OCI-LY1 (cell line): ENCODE measurements around the gene MYBPHL.
"Not testable (repeated sequence)": the region's sequence is repeated elsewhere in the genome, so short reads cannot be mapped to it uniquely, and the experiment has no call there.

Experiments
- H2AFZ ChIP-seq: fragments of 200-600 bp; sonication (generic), shearing (Covaris generic); 2 replicates; pipeline ENCODE4 v1.6.0; 2014; ENCODE audit warnings: antibody characterized with exemption, mild to moderate bottlenecking, low read length
- H3F3A ChIP-seq: fragments of 200-600 bp; sonication (generic), shearing (Covaris generic); 2 replicates; pipeline ENCODE4 v1.6.0; 2014; ENCODE audit warnings: mild to moderate bottlenecking, antibody characterized with exemption, low read length, moderate library complexity; ENCODE audit not compliant: insufficient read depth
- H3K27ac ChIP-seq: fragments of 200-600 bp; sonication (generic); 2 replicates; pipeline ENCODE4 v1.5.1; 2014; ENCODE audit warnings: low read length, mixed run types, mild to moderate bottlenecking, low read depth; ENCODE audit not compliant: poor library complexity, severe bottlenecking
- H3K27me3 ChIP-seq: fragments of 200-600 bp; sonication (generic); 2 replicates; pipeline ENCODE4 v1.6.0; 2014; ENCODE audit warnings: antibody characterized with exemption, mild to moderate bottlenecking, low read length, moderate library complexity; ENCODE audit not compliant: insufficient read depth
- H3K36me3 ChIP-seq: fragments of 200-600 bp; sonication (generic); 2 replicates; pipeline ENCODE4 v1.6.1; 2014; ENCODE audit warnings: mild to moderate bottlenecking, antibody characterized with exemption, low read length, moderate library complexity, mixed read lengths; ENCODE audit not compliant: insufficient read depth
- H3K4me1 ChIP-seq: fragments of 200-600 bp; sonication (generic); 2 replicates; pipeline ENCODE4 v1.5.1; 2014; ENCODE audit warnings: mild to moderate bottlenecking, low read length, moderate library complexity; ENCODE audit not compliant: insufficient read depth, severe bottlenecking
- H3K4me2 ChIP-seq: fragments of 200-600 bp; sonication (generic), shearing (Covaris generic); 2 replicates; pipeline ENCODE4 v1.6.1; 2014; ENCODE audit warnings: low read length
- H3K4me3 ChIP-seq: fragments of 200-600 bp; sonication (generic); 2 replicates; pipeline ENCODE4 v1.5.1; 2014; ENCODE audit warnings: low read length, low read depth, mild to moderate bottlenecking, mixed read lengths; ENCODE audit not compliant: poor library complexity, severe bottlenecking
- H3K79me2 ChIP-seq: fragments of 200-600 bp; shearing (Covaris generic); 2 replicates; pipeline ENCODE4 v1.6.1; 2016; ENCODE audit warnings: mixed run types, low read length, mixed read lengths; ENCODE audit not compliant: insufficient read depth
- H3K9ac ChIP-seq: fragments of 200-600 bp; sonication (generic), shearing (Covaris generic); 2 replicates; pipeline ENCODE4 v1.6.1; 2014; ENCODE audit warnings: mild to moderate bottlenecking, low read length, mixed read lengths
- H3K9me2 ChIP-seq: fragments of 200-600 bp; sonication (generic), shearing (Covaris generic); 2 replicates; pipeline ENCODE4 v1.6.1; 2014; ENCODE audit warnings: low read depth, mild to moderate bottlenecking, low read length, mixed read lengths
- H3K9me3 ChIP-seq: fragments of 200-600 bp; shearing (Covaris generic); 2 replicates; pipeline ENCODE4 v1.6.1; 2014; ENCODE audit warnings: low read length, mixed read lengths
- H4K20me1 ChIP-seq: fragments of 200-600 bp; sonication (generic), shearing (Covaris generic); 2 replicates; pipeline ENCODE4 v1.6.0; 2016; ENCODE audit warnings: mild to moderate bottlenecking, low read length; ENCODE audit not compliant: insufficient read depth
- EZH2 ChIP-seq: fragments of 200-600 bp; sonication (generic), shearing (Covaris generic); IDR thresholded peaks from 2 replicates; pipeline ENCODE4 v1.8.0; 2017; ENCODE audit warnings: borderline replicate concordance, mixed run types, mild to moderate bottlenecking, antibody characterized with exemption, low read length, moderate library complexity, mixed read lengths
- TF ChIP-seq, protein P1 (sequence below): fragments of 200-600 bp; sonication (generic), shearing (Covaris generic); IDR thresholded peaks from 2 replicates; pipeline ENCODE4 v1.5.1; 2017; ENCODE audit warnings: mild to moderate bottlenecking, antibody characterized with exemption, low read length, moderate library complexity, mixed read lengths

MYBPHL gene

DNA sequence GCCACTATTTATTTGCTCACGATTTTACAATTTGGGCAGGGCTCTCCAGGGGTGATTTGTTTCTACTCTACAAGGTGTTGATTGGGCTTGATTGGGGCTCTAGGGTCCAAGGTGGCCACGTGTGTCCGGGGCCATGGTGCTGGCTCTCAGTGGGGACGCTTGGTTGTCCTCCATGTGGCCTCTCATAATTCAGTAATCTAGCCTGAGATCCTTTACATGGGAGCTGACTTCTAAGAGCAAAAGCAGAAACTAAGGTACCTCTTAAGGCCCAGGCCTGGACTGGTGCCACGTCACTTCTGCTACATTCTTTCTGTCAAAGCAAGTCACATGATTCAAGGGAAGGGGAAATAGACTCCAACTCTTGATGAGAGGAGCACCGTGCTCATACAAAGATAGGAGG lies 15.8 kb downstream of the MYBPHL start:
- Histone ChIP-seq H3K4me1 (no peaks in the 10 kb centered on the region), H3K79me2 (no peaks in the 10 kb centered on the region), H3K4me2 (no peak overlapping the region), H3K9me3 (no peaks in the 10 kb centered on the region), H3K27ac (no peak overlapping the region), H3K9me2 (no peaks in the 10 kb centered on the region), H3K4me3 (no peak overlapping the region), H3F3A (no peaks in the 10 kb centered on the region), H4K20me1 (no peaks in the 10 kb centered on the region), H3K36me3 (no peaks in the 10 kb centered on the region), H3K9ac (no peak overlapping the region), H3K27me3 (no peaks in the 10 kb centered on the region), H2AFZ (no peak overlapping the region)
- TF ChIP-seq, protein P1, sequence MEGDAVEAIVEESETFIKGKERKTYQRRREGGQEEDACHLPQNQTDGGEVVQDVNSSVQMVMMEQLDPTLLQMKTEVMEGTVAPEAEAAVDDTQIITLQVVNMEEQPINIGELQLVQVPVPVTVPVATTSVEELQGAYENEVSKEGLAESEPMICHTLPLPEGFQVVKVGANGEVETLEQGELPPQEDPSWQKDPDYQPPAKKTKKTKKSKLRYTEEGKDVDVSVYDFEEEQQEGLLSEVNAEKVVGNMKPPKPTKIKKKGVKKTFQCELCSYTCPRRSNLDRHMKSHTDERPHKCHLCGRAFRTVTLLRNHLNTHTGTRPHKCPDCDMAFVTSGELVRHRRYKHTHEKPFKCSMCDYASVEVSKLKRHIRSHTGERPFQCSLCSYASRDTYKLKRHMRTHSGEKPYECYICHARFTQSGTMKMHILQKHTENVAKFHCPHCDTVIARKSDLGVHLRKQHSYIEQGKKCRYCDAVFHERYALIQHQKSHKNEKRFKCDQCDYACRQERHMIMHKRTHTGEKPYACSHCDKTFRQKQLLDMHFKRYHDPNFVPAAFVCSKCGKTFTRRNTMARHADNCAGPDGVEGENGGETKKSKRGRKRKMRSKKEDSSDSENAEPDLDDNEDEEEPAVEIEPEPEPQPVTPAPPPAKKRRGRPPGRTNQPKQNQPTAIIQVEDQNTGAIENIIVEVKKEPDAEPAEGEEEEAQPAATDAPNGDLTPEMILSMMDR = no peak
- no peak for TF ChIP-seq EZH2

DNA sequence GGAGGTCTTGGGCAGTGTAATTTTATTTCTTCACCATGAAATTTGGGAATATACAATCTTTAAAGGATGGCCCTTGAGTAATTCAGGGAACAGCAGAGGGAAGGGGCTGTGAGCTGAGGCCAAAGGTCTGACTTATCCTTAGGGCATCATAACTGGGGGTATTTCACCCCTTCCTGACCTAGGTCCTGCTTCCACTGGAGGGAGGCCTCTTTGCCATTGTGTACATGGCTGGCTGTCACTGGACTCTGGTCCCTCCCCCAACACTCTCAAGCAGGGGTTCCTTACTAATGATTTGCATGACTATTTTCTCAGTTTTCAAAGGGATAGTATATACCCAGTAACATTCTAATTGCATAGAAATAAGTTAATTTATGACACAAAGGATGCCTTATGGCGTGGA lies 16.7 kb downstream of the MYBPHL start:
- Histone ChIP-seq H3K9me3 (no peaks in the 10 kb centered on the region), H2AFZ (no peak overlapping the region), H3K79me2 (no peaks in the 10 kb centered on the region), H3K4me1 (no peaks in the 10 kb centered on the region), H3K4me3 (no peak overlapping the region), H3K9me2 (no peaks in the 10 kb centered on the region), H3K27me3 (no peaks in the 10 kb centered on the region), H3K36me3 (no peaks in the 10 kb centered on the region), H4K20me1 (no peaks in the 10 kb centered on the region), H3K9ac (no peak overlapping the region), H3F3A (no peaks in the 10 kb centered on the region), H3K27ac (no peak overlapping the region), H3K4me2 (no peak overlapping the region)
- no peak for TF ChIP-seq EZH2
- TF ChIP-seq, protein P1 = no peak

DNA sequence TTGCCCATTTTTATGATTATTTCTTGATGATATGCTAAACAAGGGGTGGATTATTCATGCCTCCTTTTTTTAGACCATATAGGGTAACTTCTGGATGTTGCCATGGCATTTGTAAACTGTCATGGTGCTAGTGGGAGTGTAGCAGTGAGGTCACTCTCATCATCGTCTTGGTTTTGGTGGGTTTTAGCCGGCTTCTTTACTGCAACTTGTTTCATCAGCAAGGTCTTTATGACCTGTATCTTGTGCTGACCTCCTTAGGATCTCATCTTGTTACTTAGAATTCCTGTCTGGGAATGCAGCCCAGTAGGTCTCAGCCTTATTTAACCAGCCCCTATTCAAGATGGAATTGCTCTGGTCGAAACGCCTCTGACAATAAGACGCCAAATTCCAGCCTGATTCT lies 20.0 kb downstream of the MYBPHL start:
- H3F3A ChIP-seq, H3K9me3 ChIP-seq, H3K9ac ChIP-seq, H4K20me1 ChIP-seq, H3K79me2 ChIP-seq, H3K27ac ChIP-seq, H3K36me3 ChIP-seq, H3K9me2 ChIP-seq, H3K27me3 ChIP-seq, H3K4me2 ChIP-seq, H3K4me3 ChIP-seq, H2AFZ ChIP-seq: not testable (repeated sequence)
- peaks cover 18% of the 10 kb centered on the region for H3K4me1 ChIP-seq

DNA sequence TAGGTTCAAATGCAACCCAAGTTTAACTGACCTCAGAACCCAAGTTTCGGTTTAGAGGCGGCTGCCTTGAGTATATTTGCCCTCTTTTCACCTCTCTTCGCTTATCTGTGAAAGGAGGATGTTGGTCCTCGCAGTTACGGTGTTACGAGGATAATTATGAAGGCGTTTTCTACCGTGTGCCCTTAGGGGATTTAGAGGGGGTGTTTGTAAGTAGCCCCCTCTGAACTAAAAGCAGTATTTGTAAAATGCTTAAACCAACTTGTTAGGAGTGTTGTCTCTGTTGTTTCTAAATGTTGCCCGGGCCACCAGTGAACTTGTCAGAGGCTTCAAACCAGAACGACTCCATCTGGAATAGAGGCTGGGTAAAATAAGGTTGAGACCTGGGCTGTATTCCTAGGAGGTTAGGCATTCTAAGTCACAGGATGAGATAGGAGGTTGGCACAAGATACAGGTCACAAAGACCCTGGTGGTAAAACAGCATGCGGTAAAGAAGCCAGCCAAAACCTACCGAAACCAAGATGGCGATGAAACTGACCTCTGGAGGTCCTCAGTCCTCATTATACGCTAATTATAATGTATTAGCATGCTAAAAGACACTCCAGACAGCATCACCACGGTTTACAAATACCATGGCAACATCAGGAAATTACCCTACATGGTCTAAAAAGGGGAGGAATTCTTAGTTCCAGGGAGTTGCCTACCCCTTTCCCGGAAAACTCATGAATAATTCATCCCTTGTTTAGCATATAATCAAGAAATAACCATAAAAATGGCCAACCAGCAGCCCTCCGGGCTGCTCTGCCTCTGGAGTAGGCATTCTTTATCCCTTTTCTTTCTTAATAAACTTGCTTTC lies 22.8 kb downstream of the MYBPHL start:
- Histone ChIP-seq H3K4me1 (peaks cover 23% of the 10 kb centered on the region), H3K9me3 (no peaks in the 10 kb centered on the region), H3K79me2 (no peaks in the 10 kb centered on the region), H3K36me3 (no peaks in the 10 kb centered on the region; the same call in 1 of the 2 replicates), H3F3A (no peaks in the 10 kb centered on the region), H3K4me3 (peak overlapping the region; percentile 80), H3K9me2 (no peaks in the 10 kb centered on the region), H4K20me1 (no peaks in the 10 kb centered on the region), H3K27ac (peak overlapping the region; percentile 5), H3K9ac (peak overlapping the region; percentile 70), H3K27me3 (no peaks in the 10 kb centered on the region), H2AFZ (peak overlapping the region; percentile 55; the same call in 1 of the 2 replicates), H3K4me2 (peak overlapping the region; percentile 75)
- TF ChIP-seq, protein P1 = no peak
- no peak for TF ChIP-seq EZH2
